Measurements from ENCODE around the gene ST7.

The ST7 gene

GRCh38 chr7:117190746-117191435 lies 237.6 kb downstream of the ST7 start:
- TF ChIP-seq ZFX (IDR thresholded peaks at IDR 0.05; ENCODE audit: borderline replicate concordance) (no peak), CTCF (IDR thresholded peaks at IDR 0.05) (no peak)
- no peak overlapping the region for H3K27ac ChIP-seq

DNA sequence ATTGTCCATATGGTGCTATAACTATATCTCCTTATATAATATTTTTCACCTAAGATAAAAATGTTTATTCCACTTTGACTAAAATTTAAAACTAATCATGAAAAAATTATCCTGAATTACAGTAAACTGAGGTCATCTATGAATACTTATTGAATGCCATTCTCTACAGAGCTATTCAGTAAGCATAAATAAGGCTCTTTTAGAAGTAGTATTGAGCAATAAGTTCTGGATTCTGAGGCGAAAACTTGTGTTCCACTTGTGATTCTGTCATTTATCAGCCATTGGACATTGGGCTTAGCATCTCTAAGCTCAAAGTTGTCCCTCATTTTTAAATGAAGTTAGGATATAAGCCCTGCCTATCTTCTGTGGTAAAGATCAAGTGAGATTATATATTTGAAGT lies 238.8 kb downstream of the ST7 start:
- H3K27ac ChIP-seq: no peak overlapping the region

DNA sequence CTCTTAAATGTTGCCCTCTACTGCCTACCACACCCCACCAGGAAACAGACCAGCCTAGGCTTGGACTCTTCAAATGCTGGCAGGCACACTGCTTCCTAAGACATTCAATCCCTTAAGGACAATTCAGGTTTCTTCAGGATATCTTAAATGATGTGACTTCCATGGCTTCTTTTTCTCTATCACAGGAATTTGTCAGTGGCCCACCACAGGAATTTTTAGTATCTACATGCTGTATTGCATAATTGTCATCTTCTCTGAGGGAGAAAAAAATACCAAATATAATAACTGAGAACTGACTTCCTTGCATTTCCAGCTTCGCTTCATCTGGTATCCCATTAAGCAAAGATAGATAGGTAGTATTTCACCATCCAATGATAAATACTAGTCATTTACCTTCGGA lies 240.3 kb downstream of the ST7 start:
- TF ChIP-seq ZFX (IDR thresholded peaks at IDR 0.05; ENCODE audit: borderline replicate concordance) (no peak), CTCF (IDR thresholded peaks at IDR 0.05) (no peak)
- no peak overlapping the region for H3K27ac ChIP-seq

More for the DNA sequence above, 238.8 kb downstream of the ST7 start:
- TF ChIP-seq ZFX (IDR thresholded peaks at IDR 0.05; ENCODE audit: borderline replicate concordance) (no peak), CTCF (IDR thresholded peaks at IDR 0.05) (no peak)

GRCh38 chr7:117194445-117194844 lies 241.1 kb downstream of the ST7 start:
- H3K27ac ChIP-seq: no peak overlapping the region
- TF ChIP-seq ZFX (IDR thresholded peaks at IDR 0.05; ENCODE audit: borderline replicate concordance): no peak
- TF ChIP-seq CTCF (IDR thresholded peaks at IDR 0.05): no peak

GRCh38 chr7:117195361-117196029 lies 242.2 kb downstream of the ST7 start:
- H3K27ac ChIP-seq: no peak overlapping the region
- TF ChIP-seq ZFX (IDR thresholded peaks at IDR 0.05; ENCODE audit: borderline replicate concordance) (no peak), CTCF (IDR thresholded peaks at IDR 0.05) (no peak)

- no peak for TF ChIP-seq ZFX (IDR thresholded peaks at IDR 0.05; ENCODE audit: borderline replicate concordance)
- no peak for TF ChIP-seq CTCF (IDR thresholded peaks at IDR 0.05)
These were observed 246.8 kb downstream of the ST7 start for GRCh38 chr7:117200132-117200531.

GRCh38 chr7:117200786-117201458 lies 247.6 kb downstream of the ST7 start:
- TF ChIP-seq ZFX (IDR thresholded peaks at IDR 0.05; ENCODE audit: borderline replicate concordance) (no peak), CTCF (IDR thresholded peaks at IDR 0.05) (no peak)
- H3K27ac ChIP-seq: no peak overlapping the region

More at GRCh38 chr7:117200132-117200531, 246.8 kb downstream of the ST7 start:
- no peak overlapping the region for H3K27ac ChIP-seq

Data from 22Rv1 (cell line).